OCI-M2 (cell line): ENCODE measurements around the gene SKI.

Experiments
- DNase-seq: peaks from one replicate; lab custom pipeline; 2025; ENCODE audit not compliant: unreplicated experiment; lab: John Stamatoyannopoulos, UW

The SKI gene

DNA sequence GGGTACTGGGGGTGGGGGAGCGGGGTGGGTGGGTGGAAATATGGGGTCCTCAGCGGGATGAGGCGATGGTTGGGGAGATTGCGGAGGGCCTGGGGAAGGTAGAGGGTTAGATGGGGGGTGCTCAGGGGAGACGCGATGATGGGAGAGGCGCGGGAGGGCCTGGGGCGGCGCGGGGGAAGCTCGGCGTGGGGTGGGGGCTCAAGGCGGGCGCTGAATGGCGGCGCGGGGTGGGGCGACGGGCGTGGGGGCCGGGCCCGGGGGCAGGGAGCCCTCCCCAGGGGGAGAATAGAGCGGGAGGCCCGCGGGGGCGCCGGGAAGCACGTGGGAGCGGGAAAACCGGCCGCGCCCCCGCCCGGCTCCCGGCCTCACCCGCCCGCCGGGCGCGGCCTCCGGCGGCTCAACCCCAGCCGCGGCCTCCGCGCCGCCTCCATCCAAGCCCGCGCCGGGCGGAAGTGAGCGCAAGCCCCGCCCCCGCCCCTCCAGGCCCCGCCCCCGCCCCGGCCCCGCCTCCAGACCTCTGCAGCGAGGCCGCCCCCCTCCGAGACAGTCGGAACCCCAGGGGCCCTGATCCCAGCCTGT, 33.7 kb upstream of the SKI start, which contains the start of gene FAAP20:
Gene FAAP20 (minus strand): TSS at position 454 of the 579 bp plus-strand sequence. CDS start 23 bp downstream, at position 431.
- DNase-seq = no peak

DNA sequence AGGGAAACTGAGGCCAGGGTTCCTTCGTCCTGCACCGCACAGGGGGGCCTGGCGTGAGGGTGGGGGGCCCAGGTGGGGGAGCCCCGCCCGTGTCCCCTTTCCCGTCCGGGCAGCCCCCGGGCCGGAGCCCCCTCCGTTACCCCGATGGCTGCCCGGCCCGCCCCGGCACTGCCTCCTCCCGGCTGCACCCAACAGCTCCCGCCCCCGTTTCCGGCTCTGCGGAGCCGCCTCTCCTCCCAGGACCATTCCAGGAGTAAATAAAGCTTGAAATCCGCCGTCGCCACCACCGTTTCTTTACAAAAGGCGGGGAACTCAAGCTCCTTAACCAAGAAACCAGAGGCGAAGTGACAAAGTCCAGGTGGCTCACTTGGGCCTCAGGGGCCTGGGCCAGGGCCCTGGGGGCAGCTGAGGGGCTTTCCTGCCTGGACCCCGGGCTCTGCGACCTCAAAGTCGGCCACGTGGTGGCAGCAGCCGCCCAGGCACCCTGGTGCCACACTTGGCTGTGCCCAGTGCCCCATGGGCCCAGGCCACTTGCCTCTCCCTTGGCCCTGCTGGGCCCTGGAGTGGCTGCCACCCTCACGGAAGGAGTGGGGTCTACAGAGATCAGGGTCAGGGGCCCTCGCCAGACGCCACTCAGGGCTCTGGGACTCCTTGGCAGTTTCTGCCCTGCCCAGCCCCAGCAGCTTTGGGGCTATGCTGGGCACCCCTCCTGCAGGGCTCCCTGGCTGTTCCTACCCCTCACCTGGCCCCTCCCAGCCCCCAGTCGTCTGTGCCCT, 33.0 kb upstream of the SKI start:
- peak; percentile 81 for DNase-seq

DNA sequence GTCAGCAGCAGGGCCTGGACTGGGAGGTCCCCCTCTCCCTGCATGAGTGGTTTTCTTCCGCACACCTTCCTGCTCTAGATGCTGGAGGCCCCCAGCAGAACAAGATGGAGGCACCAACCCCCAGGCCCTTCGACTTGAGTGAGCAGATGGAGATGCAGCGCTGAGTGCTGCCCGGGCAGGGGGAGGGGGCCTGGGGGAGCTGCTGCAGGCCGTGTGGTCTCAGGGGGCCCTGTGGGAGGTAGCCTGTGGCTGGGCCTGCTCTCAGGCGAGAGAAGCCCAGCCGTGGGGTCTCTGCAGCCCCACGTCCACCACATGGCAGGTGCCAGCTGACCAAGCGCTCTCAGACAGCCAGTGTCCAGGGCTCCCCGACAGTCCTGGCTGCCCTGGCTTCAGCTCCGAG, 32.3 kb upstream of the SKI start:
- DNase-seq = no peak

DNA sequence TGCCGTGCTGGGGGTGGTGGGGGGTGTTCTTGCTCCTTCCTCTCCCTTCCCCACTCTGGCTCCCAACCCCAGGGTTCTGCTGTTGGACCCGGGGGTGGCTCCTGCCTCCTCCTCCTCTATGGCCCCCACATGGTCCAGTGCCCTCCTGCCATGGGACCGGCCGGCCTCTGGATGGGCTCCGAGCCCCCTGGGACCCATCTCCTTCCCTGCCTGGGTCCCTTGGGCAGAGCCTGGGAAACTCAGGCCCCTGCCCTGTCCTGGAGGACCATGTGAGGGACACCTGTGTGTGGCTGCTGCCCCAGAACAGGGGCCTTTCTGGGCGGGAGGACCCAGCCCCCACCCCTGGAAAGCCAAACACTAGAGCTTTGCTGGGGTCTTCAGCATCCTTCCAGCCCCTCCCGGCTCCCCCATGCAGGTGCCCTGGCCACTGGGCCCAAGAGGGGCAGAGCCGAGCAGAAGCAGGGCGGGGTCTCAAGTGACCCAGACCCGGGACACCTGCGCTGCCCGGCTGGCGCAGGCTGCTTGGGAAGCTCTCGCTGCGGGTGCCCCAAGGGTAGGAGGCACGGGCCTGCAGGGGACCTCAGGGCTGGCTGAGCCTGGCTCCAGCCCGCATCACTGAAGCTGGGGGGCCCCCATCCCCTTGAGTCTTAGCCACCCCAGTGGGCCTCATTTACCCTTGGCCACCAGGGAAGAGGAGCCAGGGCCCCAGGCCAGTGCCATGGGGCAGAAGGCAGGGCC, 31.0 kb upstream of the SKI start:
- no peak for DNase-seq

DNA sequence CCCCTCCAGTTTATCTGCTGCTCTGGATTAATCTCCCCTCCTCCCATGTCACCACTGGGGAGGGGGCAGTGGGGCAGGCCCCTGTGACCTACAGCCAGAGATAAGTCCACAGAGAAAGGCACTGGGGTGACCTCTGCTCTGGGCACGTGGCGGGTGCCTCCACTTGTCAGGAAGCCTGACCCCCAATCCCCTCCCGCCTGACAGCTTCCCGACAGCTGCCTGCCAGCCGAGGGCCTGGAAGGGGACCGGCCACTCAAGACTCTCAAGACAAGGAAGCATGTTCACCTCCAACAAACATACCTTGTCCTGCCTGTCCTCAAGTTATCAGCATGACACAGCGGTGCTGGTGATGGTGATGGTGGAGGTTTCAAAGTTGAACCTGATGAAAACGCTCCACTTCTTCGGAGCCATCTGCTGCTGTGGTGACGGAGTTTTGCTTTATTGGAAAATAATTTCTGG, 30.4 kb upstream of the SKI start:
- peak; percentile 9 for DNase-seq

DNA sequence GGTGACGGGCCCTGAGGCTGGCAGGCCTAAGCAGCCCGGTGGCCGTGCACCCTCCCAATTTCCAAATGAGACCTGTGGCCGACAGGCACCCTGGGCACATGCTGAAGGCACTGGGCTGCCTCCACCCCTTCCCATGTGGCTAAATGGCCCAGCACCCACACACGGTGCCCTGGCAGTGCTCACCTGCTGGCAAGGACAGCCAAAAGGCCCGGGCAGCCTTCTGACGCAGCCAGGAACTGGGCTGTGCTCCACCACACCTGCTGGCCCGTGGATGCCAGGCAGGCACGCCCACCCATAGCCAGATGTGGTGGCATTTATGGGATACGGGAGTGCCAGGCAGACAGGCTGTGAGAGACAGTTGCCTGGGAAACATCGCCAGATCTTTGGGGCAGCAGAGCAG, 29.5 kb upstream of the SKI start:
- no peak for DNase-seq

DNA sequence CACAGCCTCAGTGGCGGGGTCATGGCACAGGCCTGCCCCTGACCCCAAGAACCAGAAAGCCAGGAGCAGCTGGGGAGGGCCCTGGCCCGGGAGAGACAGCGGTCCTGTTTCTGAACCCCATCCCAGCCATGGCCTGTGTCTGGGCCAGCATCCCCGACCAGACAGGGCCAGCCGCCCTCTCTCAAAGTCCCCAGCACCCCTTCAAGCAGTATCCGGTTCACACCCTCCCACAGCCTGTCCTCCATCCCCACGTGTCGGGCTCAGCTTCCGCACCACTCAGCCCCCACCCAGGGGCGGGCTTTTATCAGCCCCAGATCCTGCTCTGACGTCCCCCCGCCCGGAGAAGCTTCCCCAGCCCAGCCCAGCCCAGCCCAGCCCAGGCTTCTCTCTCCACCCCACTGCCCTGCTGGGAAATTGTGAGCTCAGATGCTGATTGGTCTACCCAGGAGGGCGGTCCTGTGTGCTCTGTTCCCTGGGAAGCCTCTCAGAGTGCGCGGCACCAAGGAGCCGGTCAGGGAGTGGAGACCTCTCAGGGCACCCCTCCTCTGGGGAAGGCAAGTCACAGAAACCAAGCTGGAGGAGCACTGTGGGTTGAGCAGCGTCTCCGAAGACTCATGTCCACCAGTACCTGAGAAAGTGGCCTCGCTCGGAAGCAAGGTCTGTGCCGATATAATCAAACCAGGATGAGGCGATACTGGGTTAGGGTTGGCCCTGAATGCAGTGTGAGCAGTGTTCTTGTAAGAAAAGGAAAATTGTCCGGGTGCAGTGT, 28.9 kb upstream of the SKI start:
- peak; percentile 60 for DNase-seq

DNA sequence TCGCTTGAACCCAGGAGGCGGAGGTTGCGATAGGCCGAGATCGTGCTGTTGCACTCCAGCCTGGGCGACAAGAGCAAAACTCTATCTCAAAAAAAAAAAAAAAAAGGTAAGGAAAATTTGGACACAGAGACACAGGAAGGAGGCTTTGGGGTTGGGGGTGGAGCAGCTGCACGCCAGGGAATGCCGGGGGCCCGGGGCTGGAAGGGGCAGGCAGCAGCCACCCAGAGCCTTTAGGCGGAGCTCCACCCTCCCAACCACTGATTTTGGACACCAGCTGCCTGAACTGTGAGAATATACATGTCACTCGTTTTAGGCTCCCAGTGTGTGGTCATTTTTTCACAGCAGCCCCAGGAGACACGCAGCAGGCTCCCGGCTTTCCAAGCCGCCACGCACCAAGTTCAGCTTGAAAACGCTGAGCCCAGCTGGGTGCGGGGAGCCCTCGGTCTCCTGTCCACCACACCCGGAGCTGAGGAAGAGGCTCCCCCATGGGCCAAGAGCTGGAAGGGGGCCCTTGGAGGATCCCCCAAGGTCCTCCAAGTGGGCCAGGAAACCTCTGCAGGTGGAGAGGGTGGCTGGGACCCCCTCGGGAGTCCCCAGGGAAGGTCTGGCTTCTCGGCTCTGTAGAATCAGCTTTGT, 27.7 kb upstream of the SKI start:
- DNase-seq = no peak

DNA sequence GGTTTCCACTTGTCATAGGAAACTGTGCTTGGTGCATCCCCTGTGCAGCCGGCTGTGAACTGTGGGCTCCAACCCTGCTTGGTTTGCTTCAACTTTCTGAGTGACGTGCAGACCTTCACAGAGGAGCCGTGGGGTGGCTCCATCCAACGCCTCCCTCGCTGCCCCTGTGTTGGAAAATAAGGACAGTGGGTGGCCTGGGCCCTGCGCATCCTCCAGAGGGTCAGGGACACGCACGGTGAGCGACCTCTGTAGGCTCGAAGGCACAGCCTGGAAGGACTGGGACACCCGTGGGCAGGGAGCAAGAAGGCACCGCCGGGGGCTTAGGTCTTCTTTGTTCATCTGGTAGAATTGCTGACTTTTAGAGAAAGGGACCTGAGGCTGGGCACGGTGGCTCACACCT, 27.1 kb upstream of the SKI start:
- DNase-seq = no peak

DNA sequence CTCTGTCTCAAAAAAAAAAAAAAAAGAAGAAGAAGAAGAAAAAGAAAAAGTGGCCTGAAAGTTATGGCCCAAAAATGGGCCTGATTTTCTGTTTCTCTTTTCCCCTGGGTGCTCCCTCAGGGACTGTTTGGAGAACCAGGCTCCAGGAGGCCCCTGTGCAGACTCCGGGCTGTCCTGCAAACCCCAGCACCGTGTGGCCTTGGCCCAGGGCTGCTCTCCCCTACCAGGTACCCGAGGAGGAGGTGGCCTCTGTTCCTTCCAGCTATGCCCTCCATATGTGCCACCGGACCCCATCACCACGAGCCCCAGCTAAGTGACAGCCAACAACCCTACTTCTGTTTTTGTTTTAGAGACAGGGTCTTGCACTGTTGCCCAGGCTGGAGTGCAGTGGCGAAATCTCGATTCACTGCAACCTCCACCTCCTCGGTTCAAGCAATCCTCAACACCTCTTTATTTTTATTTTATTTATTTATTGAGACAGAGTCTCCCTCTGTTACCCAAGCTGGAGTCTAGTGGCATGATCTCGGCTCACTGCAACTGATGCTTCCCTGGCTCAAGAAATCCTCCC, 26.0 kb upstream of the SKI start:
- no peak for DNase-seq

DNA sequence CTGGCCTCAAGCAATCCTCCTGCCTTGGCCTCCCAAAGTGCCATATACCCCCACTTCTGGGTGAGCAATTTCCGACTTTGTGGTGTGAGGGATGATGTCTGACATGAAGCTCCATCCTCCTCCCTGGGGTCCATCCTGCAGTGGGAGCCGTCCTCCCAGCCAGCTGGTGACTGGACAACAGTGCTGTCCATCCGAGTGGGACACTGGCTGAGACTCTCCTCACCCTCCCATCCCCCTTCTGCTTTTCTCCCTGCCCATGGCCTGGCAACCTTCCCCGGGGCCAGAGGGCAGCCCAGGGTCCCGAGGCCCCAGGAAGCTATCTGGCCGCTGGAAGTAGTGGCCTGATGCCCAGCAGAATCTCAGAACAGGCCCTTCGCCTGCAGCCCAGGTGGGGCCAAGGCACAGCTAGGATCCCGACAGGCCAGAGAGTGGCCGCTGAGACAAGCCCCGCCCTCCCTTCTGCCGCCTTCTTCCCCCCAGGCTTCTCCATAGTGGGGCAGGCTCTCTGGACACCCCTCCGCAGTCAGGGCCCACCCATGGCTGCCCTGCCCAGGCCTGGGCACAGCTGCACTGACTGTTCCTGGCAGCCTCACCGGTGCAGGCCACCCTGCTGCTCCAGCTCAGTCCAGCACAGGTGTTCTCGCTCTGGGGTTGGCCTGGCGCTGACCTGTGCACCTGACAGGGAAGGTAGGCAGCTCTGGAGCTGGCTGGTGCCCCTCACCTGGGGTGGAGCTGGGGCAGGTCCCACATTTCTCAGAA, 25.1 kb upstream of the SKI start:
- no peak for DNase-seq

DNA sequence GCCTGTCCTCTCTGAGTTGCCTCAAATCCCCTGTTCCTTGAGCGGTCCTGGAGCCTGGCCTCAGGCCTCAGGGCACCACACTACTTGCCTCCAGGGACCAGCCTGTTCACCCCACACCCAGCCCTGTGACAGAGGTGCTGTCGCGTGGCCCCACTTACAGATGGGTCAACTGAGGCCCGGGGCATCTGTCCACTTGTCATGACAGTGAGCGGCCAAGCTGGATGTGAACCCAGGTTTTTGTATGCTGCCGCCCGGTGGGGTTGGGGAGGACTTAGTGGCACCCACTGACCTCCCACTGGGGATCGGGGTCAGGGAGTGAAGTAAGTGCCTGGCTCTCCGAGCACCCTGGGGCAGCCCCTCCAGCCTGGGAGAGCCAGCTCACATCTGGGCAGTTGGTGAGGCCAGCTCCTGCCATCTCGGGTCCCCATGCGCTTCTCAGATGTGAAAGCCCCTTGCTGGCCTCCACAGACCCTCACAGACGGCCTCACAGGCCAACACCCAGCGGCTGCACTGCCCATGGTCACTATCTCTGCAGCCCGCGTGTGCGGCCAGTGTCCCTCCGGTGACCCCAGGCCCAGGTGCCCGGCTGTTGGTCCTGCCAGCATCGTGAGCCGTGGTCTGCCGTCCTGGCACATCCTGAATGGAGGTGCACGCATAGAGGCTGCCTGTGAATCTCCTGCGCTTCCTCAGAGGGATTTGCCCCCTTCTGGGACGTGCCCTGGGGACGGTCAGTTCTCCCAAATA, 24.3 kb upstream of the SKI start:
- no peak for DNase-seq

DNA sequence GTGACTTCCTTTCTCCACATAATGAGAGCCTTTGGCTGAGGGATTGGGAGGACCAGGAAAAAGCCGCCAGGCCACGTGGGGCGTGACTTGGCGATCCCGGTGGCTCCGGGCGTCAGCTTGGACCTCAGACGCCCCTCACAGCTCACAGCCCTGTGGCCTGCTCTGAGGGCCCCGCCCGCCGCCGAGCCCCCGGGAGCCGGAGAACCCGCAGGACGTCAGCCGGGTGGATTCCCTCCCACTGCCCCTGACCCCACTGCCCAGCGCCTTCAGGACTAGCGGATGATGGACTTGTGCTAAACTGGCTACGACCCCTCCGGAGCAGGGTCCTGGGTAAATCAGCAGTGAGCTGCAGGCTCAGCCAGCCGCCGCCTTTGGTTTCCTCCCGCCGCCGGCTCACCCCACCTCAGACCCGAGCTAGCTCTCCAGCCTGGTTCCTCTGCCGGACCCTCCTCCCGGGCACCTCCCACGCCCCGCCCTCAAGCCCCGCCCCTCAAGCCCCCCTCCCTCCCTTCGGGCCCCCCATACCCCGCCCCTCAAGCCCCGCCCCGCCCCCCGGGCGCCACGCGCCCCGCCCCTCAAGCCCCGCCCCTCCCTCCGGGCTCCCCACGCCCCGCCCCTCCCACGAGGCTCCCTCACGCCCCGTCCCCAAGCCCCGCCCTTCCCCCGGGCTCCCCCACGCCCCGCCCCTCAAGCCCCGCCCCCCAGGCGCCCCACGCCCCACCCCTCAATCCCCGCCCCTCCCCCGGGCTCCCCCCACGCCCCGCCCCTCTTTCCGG, 23.5 kb upstream of the SKI start:
- DNase-seq = peak; percentile 18

DNA sequence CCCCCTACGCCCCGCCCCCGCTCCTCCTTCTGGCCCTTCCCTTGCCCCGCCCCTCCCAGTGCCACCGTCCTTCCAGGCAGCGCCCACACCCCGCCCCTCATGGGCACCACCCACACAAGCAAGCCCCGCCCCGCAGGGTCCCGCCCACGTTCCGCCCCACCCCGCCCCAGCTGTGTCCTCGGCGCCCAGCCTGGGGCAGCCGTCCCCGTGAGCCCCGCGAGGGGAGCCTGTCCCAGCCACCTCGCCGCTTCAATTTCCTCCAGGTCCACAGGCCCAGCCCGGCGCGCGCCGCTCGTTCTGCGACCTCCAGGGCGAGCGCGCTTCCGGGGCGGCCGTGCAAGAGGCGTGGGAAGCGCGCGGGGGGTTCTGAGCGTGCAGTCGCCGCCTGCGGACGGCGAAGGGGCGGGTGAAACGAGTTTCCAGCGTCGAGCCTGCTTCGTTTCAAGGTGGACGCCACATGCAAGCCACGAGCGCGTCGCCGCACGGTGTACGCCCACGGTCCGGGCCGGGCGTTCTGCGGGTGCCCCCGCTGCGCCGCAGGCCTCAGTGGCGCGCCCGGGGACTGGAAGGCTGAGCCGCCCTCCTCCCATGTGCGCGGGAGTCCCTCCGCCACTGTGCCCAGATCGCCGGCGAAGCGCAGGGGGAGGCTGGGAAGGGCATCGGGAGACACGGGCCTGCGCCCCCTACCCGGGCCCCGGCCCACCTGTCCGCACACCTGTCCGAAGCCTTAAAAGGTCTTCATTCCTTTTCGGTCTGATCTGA, 22.7 kb upstream of the SKI start:
- DNase-seq = peak; percentile 6

DNA sequence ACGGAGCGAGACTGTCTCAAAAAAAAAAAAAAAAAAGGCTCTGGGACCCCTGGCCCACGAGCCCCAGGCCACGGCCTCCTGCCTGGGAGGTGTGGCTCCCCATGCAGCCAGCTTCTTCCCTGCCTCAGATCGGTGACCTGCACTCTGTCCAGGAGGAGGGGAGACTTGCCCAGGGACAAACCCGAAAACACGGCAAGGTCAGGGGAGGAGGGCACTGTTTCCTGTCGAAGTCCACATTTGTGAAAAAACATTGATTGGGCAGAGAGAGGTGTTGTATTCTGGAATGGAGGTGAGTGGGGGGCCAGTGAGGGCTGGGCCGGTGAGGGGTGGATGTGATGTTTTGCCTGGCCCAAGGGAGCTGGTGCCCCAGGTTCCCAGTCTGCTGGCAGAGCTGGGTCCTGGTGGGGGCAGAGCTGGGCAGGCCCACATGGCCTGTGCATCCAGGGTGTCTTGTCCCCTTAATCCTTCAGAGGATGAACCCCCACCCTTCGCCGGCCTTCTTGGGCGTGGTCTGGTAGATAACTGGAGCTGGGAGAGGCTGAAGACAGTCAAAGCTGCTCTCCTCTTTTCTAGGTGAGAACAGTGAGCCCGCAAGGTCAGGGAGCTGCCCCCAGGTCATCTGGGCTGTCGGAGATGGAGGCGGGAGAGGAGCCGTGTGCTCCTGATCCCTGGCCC, 21.2 kb upstream of the SKI start:
- DNase-seq = no peak

DNA sequence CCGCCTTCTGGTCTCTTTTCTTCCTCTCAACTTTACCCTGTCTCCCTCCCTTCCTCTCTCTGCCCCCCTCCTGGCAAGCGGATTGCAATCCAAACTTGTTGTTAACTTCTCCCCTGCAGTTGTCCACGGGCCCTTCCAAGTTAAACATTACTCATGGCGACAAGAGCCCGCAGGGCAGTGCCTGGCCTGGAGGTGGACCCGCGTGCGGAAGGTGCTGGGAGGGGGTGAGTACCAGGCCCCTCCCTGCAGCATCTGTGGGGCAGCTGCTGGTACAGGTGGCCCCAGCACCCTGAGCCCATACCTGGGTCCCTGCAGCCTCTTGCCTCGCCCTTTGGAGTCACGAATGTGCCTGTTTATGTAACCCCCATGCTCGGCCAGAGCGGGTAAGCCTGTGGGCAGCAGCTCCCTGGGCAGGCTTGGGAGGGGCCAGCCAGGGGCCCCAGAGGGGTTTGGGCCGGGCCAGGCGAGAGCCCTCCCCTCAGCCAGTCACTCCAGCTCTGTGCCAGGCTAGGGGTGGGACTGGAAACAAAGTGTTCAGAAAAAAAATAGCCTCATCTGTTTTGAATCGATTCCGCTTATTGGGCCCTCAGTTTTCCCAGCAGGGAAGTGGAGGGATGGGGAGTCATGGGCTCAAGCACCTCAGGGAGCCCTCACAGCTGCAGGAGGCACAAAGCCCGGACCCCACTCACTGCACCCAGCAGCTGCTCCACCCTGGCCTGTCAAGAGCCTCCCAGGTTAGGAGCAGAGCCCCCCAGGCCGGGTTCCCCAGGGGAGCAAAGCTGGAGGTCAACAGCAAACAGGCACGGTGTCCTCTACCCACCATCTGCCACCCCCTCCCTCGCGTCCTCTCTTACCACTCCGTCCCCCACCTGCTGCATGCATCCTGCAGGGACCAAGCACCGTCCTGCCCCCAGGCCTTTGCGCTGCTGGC, 19.5 kb upstream of the SKI start:
- DNase-seq = no peak
